HL-60 (cell line): Measurements from ENCODE around the gene RPS8.

Source experiments
- GABPA ChIP-seq: IDR thresholded peaks from 2 replicates; pipeline ENCODE4 v1.6.1; 2012; ENCODE audit warnings: low read depth
- POLR2AphosphoS5 ChIP-seq: IDR thresholded peaks from 2 replicates; pipeline ENCODE4 v1.6.1; 2012; ENCODE audit warnings: low read depth
- TF ChIP-seq, protein P1 (sequence below): IDR thresholded peaks from one replicate; pipeline ENCODE4 v1.5.1; 2011; ENCODE audit warnings: low read length, control low read depth, inconsistent platforms; ENCODE audit not compliant: insufficient read depth
- TF ChIP-seq, protein P2 (sequence below): IDR thresholded peaks from 2 replicates; pipeline ENCODE4 v1.6.1; 2012; ENCODE audit warnings: low read depth; ENCODE audit not compliant: insufficient replicate concordance

DNA sequence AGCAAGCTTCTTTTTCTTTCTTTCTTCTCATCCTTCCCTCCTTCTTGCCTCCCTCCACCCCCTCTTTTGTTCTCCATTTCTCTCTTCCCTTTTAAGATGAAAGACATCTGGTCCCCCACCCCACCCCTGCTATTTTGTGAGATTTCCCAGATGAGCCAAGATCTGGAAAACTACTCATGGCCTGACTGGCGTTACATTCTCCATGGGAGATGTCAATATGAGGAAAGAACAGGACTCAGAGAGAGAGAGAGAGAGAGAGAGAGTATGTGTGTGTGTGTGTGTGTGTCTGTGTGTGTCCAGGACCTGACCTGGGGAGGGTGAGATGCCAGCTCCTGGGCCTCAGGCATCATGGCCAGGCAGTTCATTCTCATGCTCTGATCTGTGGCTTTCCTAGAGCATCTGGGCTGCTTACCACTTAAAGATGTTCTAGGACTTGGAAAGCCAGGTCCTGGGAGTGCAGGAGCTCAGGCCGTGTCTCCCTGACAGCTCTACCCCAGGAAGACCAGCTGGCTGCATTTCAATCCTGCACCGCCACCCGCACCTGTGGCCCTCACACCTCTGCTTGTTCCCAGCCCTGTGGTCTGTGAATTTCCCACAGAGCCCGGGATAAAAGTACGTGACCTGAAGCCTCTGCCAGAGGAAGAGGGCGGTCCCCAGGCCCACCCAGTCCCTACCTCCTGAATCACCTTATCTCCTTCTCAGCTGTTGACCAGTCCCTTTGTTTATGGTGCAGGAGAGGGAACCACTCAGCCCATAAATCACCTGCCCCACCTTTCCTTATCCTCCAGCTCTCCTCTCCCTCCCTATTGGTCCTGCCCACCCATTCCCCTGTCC lies 15.8 kb downstream of the RPS8 start:
- TF ChIP-seq, protein P1, sequence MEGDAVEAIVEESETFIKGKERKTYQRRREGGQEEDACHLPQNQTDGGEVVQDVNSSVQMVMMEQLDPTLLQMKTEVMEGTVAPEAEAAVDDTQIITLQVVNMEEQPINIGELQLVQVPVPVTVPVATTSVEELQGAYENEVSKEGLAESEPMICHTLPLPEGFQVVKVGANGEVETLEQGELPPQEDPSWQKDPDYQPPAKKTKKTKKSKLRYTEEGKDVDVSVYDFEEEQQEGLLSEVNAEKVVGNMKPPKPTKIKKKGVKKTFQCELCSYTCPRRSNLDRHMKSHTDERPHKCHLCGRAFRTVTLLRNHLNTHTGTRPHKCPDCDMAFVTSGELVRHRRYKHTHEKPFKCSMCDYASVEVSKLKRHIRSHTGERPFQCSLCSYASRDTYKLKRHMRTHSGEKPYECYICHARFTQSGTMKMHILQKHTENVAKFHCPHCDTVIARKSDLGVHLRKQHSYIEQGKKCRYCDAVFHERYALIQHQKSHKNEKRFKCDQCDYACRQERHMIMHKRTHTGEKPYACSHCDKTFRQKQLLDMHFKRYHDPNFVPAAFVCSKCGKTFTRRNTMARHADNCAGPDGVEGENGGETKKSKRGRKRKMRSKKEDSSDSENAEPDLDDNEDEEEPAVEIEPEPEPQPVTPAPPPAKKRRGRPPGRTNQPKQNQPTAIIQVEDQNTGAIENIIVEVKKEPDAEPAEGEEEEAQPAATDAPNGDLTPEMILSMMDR = no peak
- no peak for TF ChIP-seq POLR2AphosphoS5
- TF ChIP-seq, protein P2, sequence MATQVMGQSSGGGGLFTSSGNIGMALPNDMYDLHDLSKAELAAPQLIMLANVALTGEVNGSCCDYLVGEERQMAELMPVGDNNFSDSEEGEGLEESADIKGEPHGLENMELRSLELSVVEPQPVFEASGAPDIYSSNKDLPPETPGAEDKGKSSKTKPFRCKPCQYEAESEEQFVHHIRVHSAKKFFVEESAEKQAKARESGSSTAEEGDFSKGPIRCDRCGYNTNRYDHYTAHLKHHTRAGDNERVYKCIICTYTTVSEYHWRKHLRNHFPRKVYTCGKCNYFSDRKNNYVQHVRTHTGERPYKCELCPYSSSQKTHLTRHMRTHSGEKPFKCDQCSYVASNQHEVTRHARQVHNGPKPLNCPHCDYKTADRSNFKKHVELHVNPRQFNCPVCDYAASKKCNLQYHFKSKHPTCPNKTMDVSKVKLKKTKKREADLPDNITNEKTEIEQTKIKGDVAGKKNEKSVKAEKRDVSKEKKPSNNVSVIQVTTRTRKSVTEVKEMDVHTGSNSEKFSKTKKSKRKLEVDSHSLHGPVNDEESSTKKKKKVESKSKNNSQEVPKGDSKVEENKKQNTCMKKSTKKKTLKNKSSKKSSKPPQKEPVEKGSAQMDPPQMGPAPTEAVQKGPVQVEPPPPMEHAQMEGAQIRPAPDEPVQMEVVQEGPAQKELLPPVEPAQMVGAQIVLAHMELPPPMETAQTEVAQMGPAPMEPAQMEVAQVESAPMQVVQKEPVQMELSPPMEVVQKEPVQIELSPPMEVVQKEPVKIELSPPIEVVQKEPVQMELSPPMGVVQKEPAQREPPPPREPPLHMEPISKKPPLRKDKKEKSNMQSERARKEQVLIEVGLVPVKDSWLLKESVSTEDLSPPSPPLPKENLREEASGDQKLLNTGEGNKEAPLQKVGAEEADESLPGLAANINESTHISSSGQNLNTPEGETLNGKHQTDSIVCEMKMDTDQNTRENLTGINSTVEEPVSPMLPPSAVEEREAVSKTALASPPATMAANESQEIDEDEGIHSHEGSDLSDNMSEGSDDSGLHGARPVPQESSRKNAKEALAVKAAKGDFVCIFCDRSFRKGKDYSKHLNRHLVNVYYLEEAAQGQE = no peak
- no peak for TF ChIP-seq GABPA
